ES-I3 (cell line): ENCODE results near the gene STX7.

Experiments used
- H3K36me3 ChIP-seq: 2 replicates; pipeline ENCODE4 v1.6.1; 2013; ENCODE audit warnings: mild to moderate bottlenecking, low read length, control low read depth, moderate library complexity; ENCODE audit not compliant: insufficient read depth
- H3K4me1 ChIP-seq: 2 replicates; pipeline ENCODE4 v1.6.1; 2013; ENCODE audit warnings: mild to moderate bottlenecking, control low read depth, low read length; ENCODE audit not compliant: insufficient read depth
- H3K9ac ChIP-seq: 2 replicates; pipeline ENCODE4 v1.6.1; 2013; ENCODE audit warnings: low read depth, mild to moderate bottlenecking, low read length, moderate library complexity
- H3K9me3 ChIP-seq: 2 replicates; pipeline ENCODE4 v1.6.1; 2013; ENCODE audit warnings: mild to moderate bottlenecking, low read length, moderate library complexity; ENCODE audit not compliant: control insufficient read depth, insufficient read depth

The STX7 gene

DNA sequence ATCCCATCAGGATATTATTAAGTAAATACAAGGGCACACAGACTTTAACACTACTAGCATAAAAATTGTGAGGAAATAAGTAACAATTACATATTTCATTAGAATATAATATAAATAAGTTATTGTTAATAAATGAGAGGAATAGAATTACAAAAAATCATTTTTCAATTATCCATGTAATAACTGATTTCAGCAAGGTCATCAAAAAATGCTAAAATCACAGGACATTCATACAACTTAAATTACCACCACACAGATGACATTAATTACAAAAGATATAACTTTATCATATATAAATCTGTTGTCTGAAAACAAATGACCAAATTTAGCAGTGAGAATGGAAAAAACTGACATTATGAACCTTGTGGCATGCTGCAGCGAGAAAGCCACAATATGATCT is 37.0 kb downstream of the STX7 start:
- Histone ChIP-seq H3K36me3 (no peaks in the 10 kb centered on the region), H3K9me3 (no peaks in the 10 kb centered on the region), H3K9ac (no peak overlapping the region), H3K4me1 (no peaks in the 10 kb centered on the region)

DNA sequence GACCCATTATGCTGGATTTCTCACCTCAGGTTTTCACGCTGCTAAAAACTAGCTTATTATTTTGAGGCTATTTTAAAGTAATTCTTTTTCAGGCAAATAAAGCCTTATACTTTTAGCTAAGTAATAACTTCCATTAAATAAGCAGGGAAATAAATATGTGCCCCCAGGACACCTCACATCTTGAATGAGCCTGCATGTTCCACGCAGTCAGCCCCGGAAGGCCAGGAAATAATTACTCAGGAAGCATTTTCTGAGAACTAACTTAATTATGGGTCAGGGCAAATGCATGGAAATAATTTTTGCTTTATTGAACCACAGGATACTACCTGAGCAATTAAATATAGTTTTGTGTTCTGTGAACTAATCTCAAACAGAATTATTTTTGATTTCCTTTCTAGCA is 41.1 kb downstream of the STX7 start:
- Histone ChIP-seq H3K9ac (no peak overlapping the region), H3K36me3 (peaks cover 3% of the 10 kb centered on the region), H3K4me1 (no peaks in the 10 kb centered on the region), H3K9me3 (no peaks in the 10 kb centered on the region)

DNA sequence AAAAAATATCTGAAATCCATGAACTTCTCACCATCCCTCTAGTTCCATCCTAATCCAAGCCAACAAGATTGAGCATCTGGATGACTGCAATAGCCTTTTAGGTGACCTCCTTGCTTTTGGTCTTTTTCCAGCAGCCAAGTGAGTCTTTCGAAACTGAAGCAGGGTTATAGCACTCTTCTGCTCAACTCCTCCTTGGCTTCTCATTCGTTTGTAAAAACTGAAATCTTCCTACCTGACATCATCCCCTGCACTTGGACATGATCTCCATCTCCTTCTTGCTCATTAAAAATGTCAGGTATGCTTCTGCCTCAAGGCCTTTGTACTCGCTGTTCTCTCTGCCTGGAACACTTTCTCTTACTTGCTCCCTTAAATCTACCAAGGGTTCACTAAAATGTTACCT is 46.0 kb downstream of the STX7 start:
- H3K9me3 ChIP-seq, result no peaks in the 10 kb centered on the region
- peaks cover 12% of the 10 kb centered on the region for H3K36me3 ChIP-seq
- no peak overlapping the region for H3K9ac ChIP-seq
- H3K4me1 ChIP-seq, result no peaks in the 10 kb centered on the region

DNA sequence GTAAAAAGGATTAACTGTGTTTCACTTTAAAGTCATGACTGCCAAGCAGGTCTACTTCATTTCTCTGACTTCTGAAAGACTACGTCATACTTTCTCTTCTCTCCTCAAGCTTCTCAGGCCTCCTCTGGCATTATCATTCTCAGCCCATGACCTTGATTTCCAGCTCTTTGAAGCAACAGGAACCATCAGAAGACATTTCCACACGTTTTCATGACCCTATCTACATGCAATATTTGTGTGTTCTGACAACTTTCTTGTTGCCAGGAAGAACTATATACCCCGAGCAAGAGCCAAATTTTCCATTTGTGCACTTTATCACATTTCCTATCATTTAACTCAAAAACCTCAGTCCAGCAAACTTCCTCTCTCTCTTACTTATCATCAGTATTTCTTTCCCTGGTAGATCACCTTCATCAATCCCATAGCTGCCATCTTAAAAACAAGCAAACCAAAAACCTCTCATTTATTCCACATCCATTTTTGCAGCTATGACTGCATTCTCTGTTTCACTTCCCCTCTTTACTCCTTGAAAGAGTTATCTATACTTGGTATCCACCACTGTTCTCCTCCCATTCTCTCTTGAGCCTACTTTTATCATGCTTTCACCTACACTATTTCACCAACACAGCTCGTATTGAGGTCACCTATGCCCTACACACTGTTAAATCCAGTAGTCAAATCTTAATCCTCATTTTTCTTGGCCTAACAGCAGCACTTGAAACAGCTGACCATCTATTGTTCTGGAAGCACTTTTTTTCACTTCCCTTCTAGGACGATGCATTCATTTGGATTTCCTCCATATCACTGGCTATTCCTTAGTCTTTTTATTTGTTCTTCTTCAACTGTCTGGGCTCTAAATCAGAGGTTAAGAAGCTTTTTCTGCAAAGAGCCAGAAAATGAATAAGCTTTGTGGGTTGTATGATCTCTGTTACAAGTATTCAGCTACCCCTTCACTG is 47.1 kb downstream of the STX7 start:
- no peak overlapping the region for H3K9ac ChIP-seq
- peaks cover 13% of the 10 kb centered on the region for H3K36me3 ChIP-seq
- no peaks in the 10 kb centered on the region for H3K4me1 ChIP-seq
- no peaks in the 10 kb centered on the region for H3K9me3 ChIP-seq

DNA sequence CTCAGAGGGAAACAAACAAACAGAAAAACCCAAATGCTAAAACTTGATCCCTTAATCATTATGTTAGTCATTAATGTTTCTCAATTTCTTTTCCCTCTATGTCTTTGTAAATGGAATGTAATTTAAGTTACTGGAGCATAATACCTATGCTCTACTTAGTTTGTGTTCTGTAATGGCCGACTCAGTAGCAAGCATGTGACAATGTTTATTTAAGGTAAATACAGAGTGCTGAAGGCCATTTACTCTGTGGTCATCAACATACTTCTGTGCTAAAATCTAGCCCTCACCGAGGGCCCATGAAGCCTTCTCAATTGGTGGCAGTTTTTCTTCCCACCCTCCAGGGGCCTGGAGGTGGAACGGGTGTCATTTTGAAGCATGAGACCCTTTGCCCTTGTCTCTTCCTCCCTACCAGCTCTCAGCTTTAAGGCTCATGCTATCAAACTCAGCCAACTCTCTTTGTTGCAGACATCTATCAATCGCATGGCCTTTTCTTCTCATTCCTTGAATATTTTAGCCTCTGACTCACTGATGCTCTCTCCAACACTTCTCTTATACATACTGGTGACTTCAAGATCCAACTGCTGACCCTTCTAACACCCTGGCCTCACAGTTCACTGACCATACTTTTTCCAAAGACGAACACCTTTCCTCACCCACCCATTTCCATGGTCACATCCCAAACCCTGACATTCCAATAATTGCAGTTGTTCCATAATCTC is 48.2 kb downstream of the STX7 start:
- Histone ChIP-seq H3K36me3 (peaks cover 13% of the 10 kb centered on the region), H3K9ac (no peak overlapping the region), H3K4me1 (no peaks in the 10 kb centered on the region), H3K9me3 (no peaks in the 10 kb centered on the region)

DNA sequence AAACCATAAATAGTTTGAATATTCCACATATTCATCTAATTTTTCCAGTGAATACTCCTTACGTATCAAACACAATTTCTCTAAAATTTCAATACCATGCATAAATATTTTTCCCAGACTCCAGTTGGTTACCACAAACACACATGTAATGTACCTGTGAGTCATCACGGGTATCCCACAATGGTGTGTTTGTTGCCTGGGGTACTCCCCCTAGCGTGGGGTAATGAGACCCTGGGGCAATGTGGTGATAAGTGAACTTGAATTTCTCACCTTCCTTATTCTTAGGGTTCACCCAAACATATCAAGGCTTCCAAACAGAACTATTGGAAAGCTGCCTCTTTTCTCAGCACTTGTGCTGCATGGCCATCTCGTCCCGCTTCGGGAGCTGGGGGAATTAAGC is 51.0 kb downstream of the STX7 start:
- H3K9me3 ChIP-seq, result no peaks in the 10 kb centered on the region
- H3K36me3 ChIP-seq, result peaks cover 11% of the 10 kb centered on the region

DNA sequence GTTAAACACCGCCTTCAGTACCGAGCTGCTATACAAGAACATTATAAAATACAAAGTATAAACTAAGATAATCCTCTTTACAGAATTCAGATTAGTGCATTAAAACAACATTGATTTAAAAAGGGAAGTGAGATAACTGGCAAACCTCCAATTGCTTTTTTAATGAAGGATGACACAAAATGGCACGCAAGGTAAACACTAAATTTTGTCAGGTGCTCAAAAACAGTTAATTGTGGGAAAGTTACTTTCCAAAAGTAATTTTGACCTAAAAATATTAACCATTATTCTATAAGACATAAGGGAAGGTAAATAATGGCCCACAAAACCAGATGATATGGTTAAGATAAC is 53.3 kb downstream of the STX7 start:
- no peaks in the 10 kb centered on the region for H3K9me3 ChIP-seq
- peaks cover 15% of the 10 kb centered on the region for H3K36me3 ChIP-seq
- H3K9ac ChIP-seq, result no peak overlapping the region
- no peaks in the 10 kb centered on the region for H3K4me1 ChIP-seq

More for the DNA sequence above, 51.0 kb downstream of the STX7 start:
- H3K4me1 ChIP-seq, result no peaks in the 10 kb centered on the region
- H3K9ac ChIP-seq, result no peak overlapping the region

DNA sequence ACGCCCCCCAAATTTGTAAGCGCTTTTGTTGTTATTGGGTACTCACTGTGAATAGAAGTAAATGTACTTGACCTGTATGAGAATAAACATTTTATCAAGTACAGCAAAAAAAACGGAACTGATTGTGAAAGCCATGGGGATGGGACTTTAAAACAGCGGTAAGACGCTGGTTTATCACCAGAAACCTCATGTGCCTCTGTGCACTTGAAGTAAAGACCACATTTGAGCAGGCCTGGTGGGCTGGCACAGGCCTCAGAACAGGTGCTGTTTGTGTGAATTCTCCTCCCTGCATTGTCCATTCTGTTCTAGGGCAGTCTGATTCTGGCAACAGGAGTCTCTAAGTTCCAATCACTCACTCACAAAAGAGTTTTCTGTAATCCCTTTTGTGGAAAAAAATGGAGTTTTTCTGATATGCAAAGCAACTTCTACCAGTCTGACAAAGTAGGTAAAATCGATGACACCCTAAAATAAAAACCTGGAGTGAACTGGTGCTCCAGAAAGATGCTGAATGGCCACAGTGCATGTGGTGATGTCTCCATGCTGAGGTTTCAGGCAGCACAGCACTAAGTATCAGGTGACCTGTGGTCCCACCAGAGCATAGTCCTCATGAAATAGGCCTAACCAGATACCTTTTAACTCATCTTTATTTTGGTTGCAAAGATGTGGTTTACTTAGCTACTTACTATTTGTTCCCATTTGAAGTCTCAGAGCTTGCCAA is 53.9 kb downstream of the STX7 start:
- no peaks in the 10 kb centered on the region for H3K9me3 ChIP-seq
- H3K9ac ChIP-seq, result no peak overlapping the region
- peaks cover 15% of the 10 kb centered on the region for H3K36me3 ChIP-seq
- no peaks in the 10 kb centered on the region for H3K4me1 ChIP-seq

DNA sequence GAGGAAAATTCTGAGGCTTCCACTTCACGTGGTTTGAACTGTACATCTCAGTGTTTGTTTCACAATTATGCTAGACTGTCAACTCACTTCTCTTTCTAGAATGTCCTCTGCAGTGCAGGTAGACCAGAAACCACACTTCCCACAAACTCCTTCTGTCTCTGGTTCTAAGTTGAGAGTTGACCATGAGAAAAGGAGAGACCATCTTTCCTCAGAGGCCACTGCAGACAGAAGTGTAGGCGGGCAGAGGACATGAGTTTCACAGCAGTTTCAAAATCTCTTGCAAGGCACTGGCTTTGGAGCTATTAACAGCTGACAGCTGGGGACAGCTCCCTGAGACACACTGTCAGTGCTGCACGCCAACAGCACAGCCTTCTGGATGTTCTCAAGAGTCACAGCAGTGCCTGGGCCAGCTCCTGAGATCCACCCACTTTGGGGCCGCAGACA is 56.2 kb downstream of the STX7 start:
- Histone ChIP-seq H3K4me1 (no peaks in the 10 kb centered on the region), H3K36me3 (peaks cover 7% of the 10 kb centered on the region), H3K9me3 (no peaks in the 10 kb centered on the region), H3K9ac (no peak overlapping the region)

DNA sequence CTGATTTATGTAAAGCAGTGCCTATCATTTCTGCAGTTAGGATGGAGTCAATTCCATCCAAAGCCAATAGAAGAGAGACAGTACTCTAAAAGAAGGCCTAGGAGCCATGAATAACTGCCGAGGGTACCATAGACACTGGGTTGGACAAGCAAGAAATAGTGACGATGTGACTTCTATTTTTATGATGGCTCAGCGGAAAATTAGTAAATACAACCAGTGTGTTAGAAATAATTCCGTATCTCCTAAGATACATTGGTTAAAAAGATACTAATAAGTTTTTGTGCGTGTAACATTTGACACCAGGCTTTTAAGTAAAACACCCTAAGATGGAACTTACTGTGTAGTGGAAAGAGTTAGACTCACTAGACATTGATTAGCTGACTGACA is 66.1 kb downstream of the STX7 start:
- Histone ChIP-seq H3K9ac (no peak overlapping the region), H3K36me3 (no peaks in the 10 kb centered on the region), H3K9me3 (no peaks in the 10 kb centered on the region), H3K4me1 (no peaks in the 10 kb centered on the region)

DNA sequence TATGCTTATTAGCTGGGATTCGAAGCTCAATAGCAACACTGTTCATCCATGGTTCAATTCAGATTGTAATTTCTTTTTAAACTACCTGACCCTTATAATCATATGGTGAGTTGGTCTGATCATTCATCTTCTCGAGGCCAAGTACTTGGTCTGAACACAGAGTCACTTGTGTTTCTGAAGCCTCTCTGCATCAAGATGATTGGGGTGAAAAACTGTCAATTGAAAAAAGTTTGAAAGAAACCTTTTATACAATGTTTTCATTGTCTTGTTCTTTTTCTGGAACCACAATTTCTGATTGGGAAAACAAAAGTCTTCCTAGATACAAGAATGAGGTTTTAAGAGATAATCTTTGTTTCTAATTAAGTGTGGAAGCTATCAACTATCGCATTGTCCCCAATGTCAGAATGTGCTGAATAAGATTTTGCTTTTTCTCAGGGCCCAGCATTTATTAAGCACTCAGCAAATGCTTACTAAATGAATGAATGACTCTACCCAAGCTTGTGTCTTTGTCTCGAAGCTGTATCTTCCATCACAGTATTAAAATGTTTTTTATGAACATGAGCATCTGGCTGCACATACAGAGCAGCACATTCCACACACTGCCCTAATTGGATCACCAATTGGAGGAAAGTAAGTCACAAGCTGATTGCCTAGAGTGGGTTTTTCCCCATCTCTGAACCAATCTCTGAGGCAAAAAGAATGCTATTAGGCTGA is 66.6 kb downstream of the STX7 start:
- Histone ChIP-seq H3K9me3 (peaks cover 3% of the 10 kb centered on the region; the same call in 1 of the 2 replicates), H3K9ac (no peak overlapping the region), H3K4me1 (no peaks in the 10 kb centered on the region), H3K36me3 (no peaks in the 10 kb centered on the region)

DNA sequence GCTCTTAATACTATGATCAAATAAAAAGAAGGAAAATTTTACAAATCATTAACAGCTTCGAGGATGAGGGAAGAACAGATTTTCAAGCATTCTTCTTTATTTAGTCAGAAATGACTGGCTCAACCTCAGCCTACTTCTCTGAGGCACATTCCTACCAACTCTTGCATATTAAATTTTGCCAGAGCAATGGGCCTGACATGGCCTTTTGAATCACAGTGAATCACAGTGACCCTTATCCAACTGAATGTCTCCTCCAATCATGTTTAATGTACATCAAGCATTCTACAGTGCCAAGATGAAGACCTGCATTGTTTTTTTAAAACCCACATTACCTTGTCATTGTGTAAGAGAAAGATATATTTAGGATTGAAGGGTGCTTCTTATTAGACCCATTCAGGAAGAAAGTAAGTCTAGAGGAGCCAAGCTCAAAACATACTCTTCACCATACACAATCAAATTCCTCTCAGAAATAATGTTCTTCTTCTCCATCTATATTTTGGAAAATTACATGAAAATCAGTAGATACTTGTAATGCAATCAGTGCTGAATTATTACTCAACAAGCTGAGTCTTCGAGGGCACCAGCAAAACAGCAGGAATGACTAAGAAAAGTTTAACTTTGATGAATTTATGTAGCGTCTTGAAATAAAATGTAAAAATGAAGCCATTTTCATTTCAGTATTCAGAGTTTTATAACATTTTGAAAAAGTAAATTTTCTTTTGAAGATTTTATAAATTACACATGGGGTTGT is 67.5 kb downstream of the STX7 start:
- H3K36me3 ChIP-seq, result no peaks in the 10 kb centered on the region
- peaks cover 3% of the 10 kb centered on the region; the same call in 1 of the 2 replicates for H3K9me3 ChIP-seq
- no peaks in the 10 kb centered on the region for H3K4me1 ChIP-seq
- H3K9ac ChIP-seq, result no peak overlapping the region

DNA sequence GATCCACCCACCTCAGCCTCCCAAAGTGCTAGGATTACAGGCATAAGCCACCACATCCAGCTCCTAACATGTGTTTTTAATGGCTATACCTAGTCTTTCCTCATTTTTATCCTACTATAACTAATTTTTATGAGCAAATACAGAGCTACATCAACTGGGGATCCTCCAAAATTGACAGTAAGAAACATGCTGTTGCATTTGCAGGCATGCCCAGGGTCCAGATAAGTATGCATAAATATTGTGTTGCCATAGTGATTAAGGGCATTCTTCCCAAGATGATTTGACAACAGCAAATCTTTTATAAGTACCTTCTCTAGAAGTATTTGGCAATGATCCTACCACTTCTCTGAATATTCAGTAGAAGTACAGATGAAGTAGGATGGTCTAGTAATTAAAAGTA is 69.7 kb downstream of the STX7 start:
- Histone ChIP-seq H3K4me1 (no peaks in the 10 kb centered on the region), H3K9me3 (peaks cover 3% of the 10 kb centered on the region; the same call in 1 of the 2 replicates), H3K36me3 (no peaks in the 10 kb centered on the region), H3K9ac (no peak overlapping the region)
